Measurements from ENCODE around the gene CCDC170. TPM values are rescaled to one million over a fixed set of nuclear protein-coding genes. Genes with fewer than 3 reads are reported as not detected.
A peak's percentile ranks its signal among the peaks of the same experiment; 100 is the strongest.

The CCDC170 gene
- total RNA-seq, 1 donor from 2014 or later, result 0.25 TPM

GRCh38 chr6:151546941-151547659 is 53.3 kb downstream of the CCDC170 start:
- no peak for DNase-seq (ENCODE audit: low read depth)

- no peak for DNase-seq (ENCODE audit: low read depth)
Observed at GRCh38 chr6:151548201-151548600, 54.4 kb downstream of the CCDC170 start.

GRCh38 chr6:151549790-151550189 is 56.0 kb downstream of the CCDC170 start:
- DNase-seq (ENCODE audit: low read depth), result no peak

- DNase-seq (ENCODE audit: low read depth), result no peak
Observed at GRCh38 chr6:151550618-151551017, 56.8 kb downstream of the CCDC170 start.

GRCh38 chr6:151551223-151551857 is 57.5 kb downstream of the CCDC170 start:
- DNase-seq (ENCODE audit: low read depth), result no peak

- DNase-seq (ENCODE audit: low read depth), result no peak
Observed at GRCh38 chr6:151553416-151554165, 59.8 kb downstream of the CCDC170 start.

GRCh38 chr6:151561238-151561637 is 67.4 kb downstream of the CCDC170 start:
- DNase-seq (ENCODE audit: low read depth), result no peak

GRCh38 chr6:151564654-151565053 is 70.8 kb downstream of the CCDC170 start:
- DNase-seq (ENCODE audit: low read depth), result no peak

GRCh38 chr6:151565940-151566339 is 72.1 kb downstream of the CCDC170 start:
- DNase-seq (ENCODE audit: low read depth), result no peak

- no peak for DNase-seq (ENCODE audit: low read depth)
Observed at GRCh38 chr6:151566557-151566956, 72.7 kb downstream of the CCDC170 start.

GRCh38 chr6:151576633-151577032 is 82.8 kb downstream of the CCDC170 start:
- DNase-seq (ENCODE audit: low read depth), result no peak

GRCh38 chr6:151577257-151577656 is 83.4 kb downstream of the CCDC170 start:
- DNase-seq (ENCODE audit: low read depth), result no peak

- DNase-seq (ENCODE audit: low read depth), result no peak
Observed at GRCh38 chr6:151585741-151586140, 91.9 kb downstream of the CCDC170 start.

GRCh38 chr6:151589667-151590066 is 95.8 kb downstream of the CCDC170 start:
- DNase-seq (ENCODE audit: low read depth), result no peak

GRCh38 chr6:151590742-151591141 is 96.9 kb downstream of the CCDC170 start:
- DNase-seq (ENCODE audit: low read depth), result no peak

- DNase-seq (ENCODE audit: low read depth), result no peak
Observed at GRCh38 chr6:151592449-151593159, 98.8 kb downstream of the CCDC170 start.

GRCh38 chr6:151609146-151609902 is 115.5 kb downstream of the CCDC170 start:
- DNase-seq (ENCODE audit: low read depth), result no peak

- DNase-seq (ENCODE audit: low read depth), result peak; percentile 7
Observed at GRCh38 chr6:151610326-151610725, 116.5 kb downstream of the CCDC170 start.

- no peak for DNase-seq (ENCODE audit: low read depth)
Observed at GRCh38 chr6:151614630-151615029, 120.8 kb downstream of the CCDC170 start.

- DNase-seq (ENCODE audit: low read depth), result no peak
Observed at GRCh38 chr6:151616091-151616513, 122.3 kb downstream of the CCDC170 start.

- no peak for DNase-seq (ENCODE audit: low read depth)
Observed at GRCh38 chr6:151616600-151616999, 122.8 kb downstream of the CCDC170 start.
